Right ventricle myocardium superior (tissue), 1 donor: Measurements from ENCODE around the gene SEC24C. TPM values are rescaled to one million over a fixed set of nuclear protein-coding genes. Genes with fewer than 3 reads are reported as not detected.
A peak's percentile ranks its signal among the peaks of the same experiment; 100 is the strongest.
"Not testable (repeated sequence)": the region's sequence is repeated elsewhere in the genome, so short reads cannot be mapped to it uniquely, and the experiment has no call there.

Experiments used
- ATAC-seq: fragments of 200-7000 bp; cut with Tn5 transposase; one replicate; pipeline ENCODE4 v1.9.1; 2020; ENCODE audit warnings: mild to moderate bottlenecking; ENCODE audit not compliant: poor library complexity
- DNase-seq: peaks from one replicate; pipeline ENCODE4 v3.0.0-alpha.2; 2020
- intact Hi-C: fragments of 100-400 bp; cut with DNase I; formaldehyde crosslinking; loops from one replicate; pipeline ENCODE4 v1.11.2; 2022
- long read RNA-seq: library from polyadenylated mRNA; unstranded; transcript quantifications from one replicate; pipeline ENCODE4 v2.0.0, GENCODE V29; 2021
- total RNA-seq: library from RNA; stranded (reverse); fragmentation: NEBNext Ultra II Directional; extraction: Animal tissue kit (Norgen Biotek cat#: 25700); gene quantifications from one replicate; pipeline ENCODE4 v1.2.1, GENCODE V29; 2021
- donor health status: DM: no; HTN: yes; CAD: no; lungs with severe emphysema.

The SEC24C gene
- total RNA-seq = 42.3 TPM
- long read RNA-seq, full-length matches to known transcripts = 15 of 155 reads
- long read RNA-seq, partial matches to known transcripts = 116 of 155 reads
- long read RNA-seq, other reads (novel, unspliced or antisense) = 24 of 155 reads

GRCh38 chr10:73743905-73744663 is at the start of gene SEC24C:
Gene SEC24C (plus strand): TSS chr10:73744372. CDS start chr10:73746833, 2,461 bp downstream.
- ATAC-seq (peak; percentile 98), DNase-seq (peak; percentile 98)
- intact Hi-C loops = no loop called here

GRCh38 chr10:73695302-73695701 is 48.9 kb upstream of the SEC24C start:
- intact Hi-C loops, ATAC-seq, DNase-seq: not testable (repeated sequence)

GRCh38 chr10:73697675-73698159 is 46.5 kb upstream of the SEC24C start, which contains the start of gene AGAP5:
Gene AGAP5 (minus strand): TSS chr10:73698109. CDS start chr10:73697755, 354 bp downstream.
- ATAC-seq, intact Hi-C loops, DNase-seq: not testable (repeated sequence)

GRCh38 chr10:73698819-73699218 is 45.4 kb upstream of the SEC24C start:
- DNase-seq, intact Hi-C loops, ATAC-seq: not testable (repeated sequence)

- ATAC-seq, intact Hi-C loops, DNase-seq: not testable (repeated sequence)
Observed at GRCh38 chr10:73703924-73704323, 40.2 kb upstream of the SEC24C start.

- ATAC-seq, intact Hi-C loops, DNase-seq: not testable (repeated sequence)
Observed at GRCh38 chr10:73705506-73706072, 38.6 kb upstream of the SEC24C start.

- ATAC-seq, DNase-seq, intact Hi-C loops: not testable (repeated sequence)
Observed at GRCh38 chr10:73706488-73706887, 37.7 kb upstream of the SEC24C start.

GRCh38 chr10:73707628-73708027 is 36.5 kb upstream of the SEC24C start:
- ATAC-seq, intact Hi-C loops, DNase-seq: not testable (repeated sequence)

- DNase-seq, intact Hi-C loops, ATAC-seq: not testable (repeated sequence)
Observed at GRCh38 chr10:73708122-73708521, 36.0 kb upstream of the SEC24C start.

- DNase-seq, ATAC-seq, intact Hi-C loops: not testable (repeated sequence)
Observed at GRCh38 chr10:73711683-73712082, 32.5 kb upstream of the SEC24C start.

GRCh38 chr10:73713912-73714311 is 30.3 kb upstream of the SEC24C start:
- DNase-seq, intact Hi-C loops: not testable (repeated sequence)
- peak; percentile 54 for ATAC-seq

GRCh38 chr10:73714483-73714882 is 29.7 kb upstream of the SEC24C start:
- ATAC-seq = peak; percentile 38
- intact Hi-C loops, DNase-seq: not testable (repeated sequence)

GRCh38 chr10:73715179-73716156 is 28.7 kb upstream of the SEC24C start:
- intact Hi-C loops, DNase-seq: not testable (repeated sequence)
- peak; percentile 52 for ATAC-seq

GRCh38 chr10:73716251-73716650 is 27.9 kb upstream of the SEC24C start:
- ATAC-seq (peak; percentile 77), DNase-seq (no peak)
- intact Hi-C loops = no loop called here

GRCh38 chr10:73717556-73717955 is 26.6 kb upstream of the SEC24C start:
- DNase-seq = no peak
- intact Hi-C loops = no loop called here
- peak; percentile 23 for ATAC-seq

GRCh38 chr10:73720561-73720960 is 23.6 kb upstream of the SEC24C start:
- DNase-seq, intact Hi-C loops, ATAC-seq: not testable (repeated sequence)

- intact Hi-C loops = no loop called here
- no peak for ATAC-seq
- DNase-seq = no peak
Observed at GRCh38 chr10:73723516-73723915, 20.7 kb upstream of the SEC24C start.

GRCh38 chr10:73729781-73730152 is 14.4 kb upstream of the SEC24C start:
- ATAC-seq, DNase-seq: not testable (repeated sequence)
- intact Hi-C loops = loop anchor here (10.0 kb wide), 1 partner anchor 75 kb away; the partner anchor contains the start of gene SYNPO2L
